Measurements from ENCODE around the gene IRF3.

GRCh38 chr19:49684983-49685553 lies 19.4 kb upstream of the IRF3 start:
- TF ChIP-seq POLR2A (IDR thresholded peaks at IDR 0.05) = no peak
- no peak for TF ChIP-seq CTCF (IDR thresholded peaks at IDR 0.05)
- no peak for TF ChIP-seq POLR2AphosphoS5 (IDR thresholded peaks at IDR 0.05)

Data from transverse colon (tissue), 4 donors.